Measurements from ENCODE around the gene KLHL5. TPM values are rescaled to one million over a fixed set of nuclear protein-coding genes. Genes with fewer than 3 reads are reported as not detected.

Gene KLHL5
- total and polyA plus RNA-seq, 9 of the 15 experiments (the other 6 are each of a cell fraction or from before 2014, with no cell fraction given): 8.0 to 30.8 (median 22.1) TPM

DNA sequence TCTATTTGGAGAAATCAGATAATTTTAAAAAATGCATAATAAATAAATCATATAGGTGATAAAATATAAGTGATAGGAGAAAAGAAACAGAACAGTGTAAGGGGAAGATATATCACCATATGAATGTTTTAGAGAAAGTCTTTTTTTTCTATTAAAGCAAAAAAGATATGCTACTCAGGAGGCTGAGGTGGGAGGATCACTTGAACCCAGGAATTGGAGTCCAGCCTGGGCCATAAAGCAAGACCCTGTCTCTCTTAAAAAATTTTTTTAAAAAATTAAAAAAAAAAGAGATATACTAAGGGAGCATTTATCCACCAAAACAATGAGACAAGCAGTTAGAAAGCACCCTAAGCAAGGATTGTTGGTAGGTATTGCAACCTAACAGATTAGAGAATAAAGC, 35.9 kb upstream of the KLHL5 start:
- BruUV-seq (replicated peaks): no TSS peak
- intact Hi-C loops (cut with micrococcal nuclease) (no loop called here), in situ Hi-C loops (cut with MboI) (no loop called here)
- Histone ChIP-seq H3K27ac (ENCODE audit: extremely low read depth, low read depth, low read length) (peak overlapping the region; percentile 82), H3K36me3 (ENCODE audit: control insufficient read depth, insufficient read depth, low read length) (no peaks in the 10 kb centered on the region), H3K27me3 (ENCODE audit: control insufficient read depth in 2 of 2, insufficient read depth in 2 of 2, low read length in 2 of 2) (no peaks in the 10 kb centered on the region), H4K20me1 (replicated peaks; ENCODE audit: control insufficient read depth, insufficient read depth, low read length) (no peaks in the 10 kb centered on the region), H3K9me1 (ENCODE audit: control insufficient read depth, insufficient read depth, low read length) (no peaks in the 10 kb centered on the region), H3K4me1 (replicated peaks in 1 of 2; ENCODE audit: control insufficient read depth in 2 of 2, insufficient read depth in 2 of 2, low read length in 2 of 2) (peaks cover 7 to 15% of the 10 kb centered on the region in 2 experiments; a peak in 2 of 5 replicates), H3K4me2 (ENCODE audit: insufficient read depth, low read length) (no peak overlapping the region), H3K79me2 (ENCODE audit: control insufficient read depth, insufficient read depth, low read length) (peaks cover 11% of the 10 kb centered on the region; the same call in 2 of the 3 replicates), H3K9ac (ENCODE audit: insufficient read depth in 1 of 2, low read depth in 2 of 2, low read length in 2 of 2) (peak overlapping the region in 1 of 2 experiments; percentile 55; a peak in 2 of 4 replicates), H3K4me3 (no peak overlapping the region), H3K9me3 (replicated peaks; ENCODE audit: control insufficient read depth, insufficient read depth, low read depth, low read length) (no peaks in the 10 kb centered on the region), H2AFZ (ENCODE audit: low read depth, low read length) (peak overlapping the region; percentile 89)
- FAIRE-seq (no peak), DNase-seq (ENCODE audit: extremely low read depth in 1 of 4, low spot score in 3 of 4) (no peak), ATAC-seq (no peak)
- CTCF ChIA-PET (ENCODE audit: low intra/inter-chr PET ratio): no interaction called here
- POLR2A ChIA-PET: interaction anchor here (1.8 kb wide), 1 partner anchor 25 kb away, joined by 7 read pairs; no protein-coding TSS in a partner anchor
- TF ChIP-seq, protein P1, sequence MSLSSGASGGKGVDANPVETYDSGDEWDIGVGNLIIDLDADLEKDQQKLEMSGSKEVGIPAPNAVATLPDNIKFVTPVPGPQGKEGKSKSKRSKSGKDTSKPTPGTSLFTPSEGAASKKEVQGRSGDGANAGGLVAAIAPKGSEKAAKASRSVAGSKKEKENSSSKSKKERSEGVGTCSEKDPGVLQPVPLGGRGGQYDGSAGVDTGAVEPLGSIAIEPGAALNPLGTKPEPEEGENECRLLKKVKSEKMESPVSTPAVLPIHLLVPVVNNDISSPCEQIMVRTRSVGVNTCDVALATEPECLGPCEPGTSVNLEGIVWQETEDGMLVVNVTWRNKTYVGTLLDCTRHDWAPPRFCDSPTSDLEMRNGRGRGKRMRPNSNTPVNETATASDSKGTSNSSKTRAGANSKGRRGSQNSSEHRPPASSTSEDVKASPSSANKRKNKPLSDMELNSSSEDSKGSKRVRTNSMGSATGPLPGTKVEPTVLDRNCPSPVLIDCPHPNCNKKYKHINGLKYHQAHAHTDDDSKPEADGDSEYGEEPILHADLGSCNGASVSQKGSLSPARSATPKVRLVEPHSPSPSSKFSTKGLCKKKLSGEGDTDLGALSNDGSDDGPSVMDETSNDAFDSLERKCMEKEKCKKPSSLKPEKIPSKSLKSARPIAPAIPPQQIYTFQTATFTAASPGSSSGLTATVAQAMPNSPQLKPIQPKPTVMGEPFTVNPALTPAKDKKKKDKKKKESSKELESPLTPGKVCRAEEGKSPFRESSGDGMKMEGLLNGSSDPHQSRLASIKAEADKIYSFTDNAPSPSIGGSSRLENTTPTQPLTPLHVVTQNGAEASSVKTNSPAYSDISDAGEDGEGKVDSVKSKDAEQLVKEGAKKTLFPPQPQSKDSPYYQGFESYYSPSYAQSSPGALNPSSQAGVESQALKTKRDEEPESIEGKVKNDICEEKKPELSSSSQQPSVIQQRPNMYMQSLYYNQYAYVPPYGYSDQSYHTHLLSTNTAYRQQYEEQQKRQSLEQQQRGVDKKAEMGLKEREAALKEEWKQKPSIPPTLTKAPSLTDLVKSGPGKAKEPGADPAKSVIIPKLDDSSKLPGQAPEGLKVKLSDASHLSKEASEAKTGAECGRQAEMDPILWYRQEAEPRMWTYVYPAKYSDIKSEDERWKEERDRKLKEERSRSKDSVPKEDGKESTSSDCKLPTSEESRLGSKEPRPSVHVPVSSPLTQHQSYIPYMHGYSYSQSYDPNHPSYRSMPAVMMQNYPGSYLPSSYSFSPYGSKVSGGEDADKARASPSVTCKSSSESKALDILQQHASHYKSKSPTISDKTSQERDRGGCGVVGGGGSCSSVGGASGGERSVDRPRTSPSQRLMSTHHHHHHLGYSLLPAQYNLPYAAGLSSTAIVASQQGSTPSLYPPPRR (CRISPR knock-in tag; IDR thresholded peaks at IDR 0.05; ENCODE audit: borderline replicate concordance): no peak
- TF ChIP-seq ERF (CRISPR knock-in tag; IDR thresholded peaks at IDR 0.05) (no peak), RBM25 (IDR thresholded peaks at IDR 0.05; ENCODE audit: low read depth, low read length, severe bottlenecking) (peak; percentile 51), MXI1 (IDR thresholded peaks at IDR 0.05; ENCODE audit: low read depth, low read length) (no peak), TRIM28 (IDR thresholded peaks at IDR 0.05) (no peak), BHLHE40 (IDR thresholded peaks at IDR 0.05; ENCODE audit: low read length) (no peak), ZNF121 (CRISPR knock-in tag; conservative IDR thresholded peaks at IDR 0.05) (peak; percentile 72), HSF4 (CRISPR knock-in tag; IDR thresholded peaks at IDR 0.05; ENCODE audit: borderline replicate concordance) (no peak), SAFB (IDR thresholded peaks at IDR 0.05; ENCODE audit: borderline replicate concordance, low read depth, low read length) (no peak), NCOA1 (IDR thresholded peaks at IDR 0.05; ENCODE audit: low read depth) (no peak), ZNF586 (CRISPR knock-in tag; conservative IDR thresholded peaks at IDR 0.05) (no peak)
- TF ChIP-seq, protein P2, sequence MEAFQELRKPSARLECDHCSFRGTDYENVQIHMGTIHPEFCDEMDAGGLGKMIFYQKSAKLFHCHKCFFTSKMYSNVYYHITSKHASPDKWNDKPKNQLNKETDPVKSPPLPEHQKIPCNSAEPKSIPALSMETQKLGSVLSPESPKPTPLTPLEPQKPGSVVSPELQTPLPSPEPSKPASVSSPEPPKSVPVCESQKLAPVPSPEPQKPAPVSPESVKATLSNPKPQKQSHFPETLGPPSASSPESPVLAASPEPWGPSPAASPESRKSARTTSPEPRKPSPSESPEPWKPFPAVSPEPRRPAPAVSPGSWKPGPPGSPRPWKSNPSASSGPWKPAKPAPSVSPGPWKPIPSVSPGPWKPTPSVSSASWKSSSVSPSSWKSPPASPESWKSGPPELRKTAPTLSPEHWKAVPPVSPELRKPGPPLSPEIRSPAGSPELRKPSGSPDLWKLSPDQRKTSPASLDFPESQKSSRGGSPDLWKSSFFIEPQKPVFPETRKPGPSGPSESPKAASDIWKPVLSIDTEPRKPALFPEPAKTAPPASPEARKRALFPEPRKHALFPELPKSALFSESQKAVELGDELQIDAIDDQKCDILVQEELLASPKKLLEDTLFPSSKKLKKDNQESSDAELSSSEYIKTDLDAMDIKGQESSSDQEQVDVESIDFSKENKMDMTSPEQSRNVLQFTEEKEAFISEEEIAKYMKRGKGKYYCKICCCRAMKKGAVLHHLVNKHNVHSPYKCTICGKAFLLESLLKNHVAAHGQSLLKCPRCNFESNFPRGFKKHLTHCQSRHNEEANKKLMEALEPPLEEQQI (IDR thresholded peaks at IDR 0.05): 0 out of 2 replicates have a peak, but pooled peaks have one; percentile 1
- TF ChIP-seq, protein P3, sequence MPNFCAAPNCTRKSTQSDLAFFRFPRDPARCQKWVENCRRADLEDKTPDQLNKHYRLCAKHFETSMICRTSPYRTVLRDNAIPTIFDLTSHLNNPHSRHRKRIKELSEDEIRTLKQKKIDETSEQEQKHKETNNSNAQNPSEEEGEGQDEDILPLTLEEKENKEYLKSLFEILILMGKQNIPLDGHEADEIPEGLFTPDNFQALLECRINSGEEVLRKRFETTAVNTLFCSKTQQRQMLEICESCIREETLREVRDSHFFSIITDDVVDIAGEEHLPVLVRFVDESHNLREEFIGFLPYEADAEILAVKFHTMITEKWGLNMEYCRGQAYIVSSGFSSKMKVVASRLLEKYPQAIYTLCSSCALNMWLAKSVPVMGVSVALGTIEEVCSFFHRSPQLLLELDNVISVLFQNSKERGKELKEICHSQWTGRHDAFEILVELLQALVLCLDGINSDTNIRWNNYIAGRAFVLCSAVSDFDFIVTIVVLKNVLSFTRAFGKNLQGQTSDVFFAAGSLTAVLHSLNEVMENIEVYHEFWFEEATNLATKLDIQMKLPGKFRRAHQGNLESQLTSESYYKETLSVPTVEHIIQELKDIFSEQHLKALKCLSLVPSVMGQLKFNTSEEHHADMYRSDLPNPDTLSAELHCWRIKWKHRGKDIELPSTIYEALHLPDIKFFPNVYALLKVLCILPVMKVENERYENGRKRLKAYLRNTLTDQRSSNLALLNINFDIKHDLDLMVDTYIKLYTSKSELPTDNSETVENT (CRISPR knock-in tag; IDR thresholded peaks at IDR 0.05): no peak
